Nephron (organoid): ENCODE results near the gene HAT1.

Experiments used
- H3K27ac Mint-ChIP-seq, 3 experiments: 2 replicates each; pipeline ENCODE4 v1.8.0; 2020; ENCODE audit warnings: mixed read lengths in 3 of 3, mild to moderate bottlenecking in 2 of 3, moderate library complexity in 1 of 3
- H3K27me3 Mint-ChIP-seq: 2 replicates; pipeline ENCODE4 v1.8.0; 2021; ENCODE audit warnings: low read depth, mild to moderate bottlenecking, moderate library complexity, mixed read lengths
- H3K36me3 Mint-ChIP-seq: 2 replicates; pipeline ENCODE4 v1.8.0; 2020; ENCODE audit warnings: low read depth, mixed read lengths
- H3K4me1 Mint-ChIP-seq: 2 replicates; pipeline ENCODE4 v1.8.0; 2020; ENCODE audit warnings: mixed read lengths
- H3K4me3 Mint-ChIP-seq, 3 experiments: 2 replicates each; pipeline ENCODE4 v1.8.0; 2020; ENCODE audit warnings: mild to moderate bottlenecking in 3 of 3, mixed read lengths in 3 of 3, moderate library complexity in 2 of 3
- H3K9me3 Mint-ChIP-seq: 2 replicates; pipeline ENCODE4 v1.8.0; 2020; ENCODE audit warnings: mixed read lengths
- TF ChIP-seq, protein P1 (sequence below), 3 experiments: fragments of 200-600 bp; sonication (generic); IDR thresholded peaks; one replicate each; pipeline ENCODE4 v1.5.0; 2021; ENCODE audit warnings: antibody characterized with exemption in 3 of 3; ENCODE audit not compliant: unreplicated experiment in 3 of 3

HAT1 gene

DNA sequence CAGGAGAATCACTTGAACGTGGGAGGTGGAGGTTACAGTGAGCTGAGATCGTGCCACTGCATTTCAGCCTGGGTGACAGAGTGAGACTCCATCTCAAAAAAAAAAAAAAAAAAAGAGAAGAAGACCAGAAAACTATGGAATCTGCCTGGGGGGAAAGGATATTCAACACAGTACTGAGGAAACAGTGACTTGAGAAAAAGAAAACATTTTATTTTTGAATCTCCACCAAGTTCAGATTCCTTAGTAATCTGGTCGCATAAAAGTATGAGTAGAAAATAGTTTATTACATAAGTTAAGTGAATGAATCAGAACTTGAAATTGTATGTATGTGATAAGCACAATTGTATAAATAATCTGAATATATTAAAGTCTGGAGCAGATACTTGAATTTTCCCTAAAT is 13.0 kb upstream of the HAT1 start:
- H3K4me3 Mint-ChIP-seq: no peak overlapping the region
- H3K27ac Mint-ChIP-seq: no peak overlapping the region
- H3K9me3 Mint-ChIP-seq: no peaks in the 10 kb centered on the region
- H3K27me3 Mint-ChIP-seq: no peaks in the 10 kb centered on the region
- H3K36me3 Mint-ChIP-seq: no peaks in the 10 kb centered on the region
- H3K4me1 Mint-ChIP-seq: no peaks in the 10 kb centered on the region
- TF ChIP-seq, protein P1, sequence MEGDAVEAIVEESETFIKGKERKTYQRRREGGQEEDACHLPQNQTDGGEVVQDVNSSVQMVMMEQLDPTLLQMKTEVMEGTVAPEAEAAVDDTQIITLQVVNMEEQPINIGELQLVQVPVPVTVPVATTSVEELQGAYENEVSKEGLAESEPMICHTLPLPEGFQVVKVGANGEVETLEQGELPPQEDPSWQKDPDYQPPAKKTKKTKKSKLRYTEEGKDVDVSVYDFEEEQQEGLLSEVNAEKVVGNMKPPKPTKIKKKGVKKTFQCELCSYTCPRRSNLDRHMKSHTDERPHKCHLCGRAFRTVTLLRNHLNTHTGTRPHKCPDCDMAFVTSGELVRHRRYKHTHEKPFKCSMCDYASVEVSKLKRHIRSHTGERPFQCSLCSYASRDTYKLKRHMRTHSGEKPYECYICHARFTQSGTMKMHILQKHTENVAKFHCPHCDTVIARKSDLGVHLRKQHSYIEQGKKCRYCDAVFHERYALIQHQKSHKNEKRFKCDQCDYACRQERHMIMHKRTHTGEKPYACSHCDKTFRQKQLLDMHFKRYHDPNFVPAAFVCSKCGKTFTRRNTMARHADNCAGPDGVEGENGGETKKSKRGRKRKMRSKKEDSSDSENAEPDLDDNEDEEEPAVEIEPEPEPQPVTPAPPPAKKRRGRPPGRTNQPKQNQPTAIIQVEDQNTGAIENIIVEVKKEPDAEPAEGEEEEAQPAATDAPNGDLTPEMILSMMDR (IDR thresholded peaks at IDR 0.05; ENCODE audit: unreplicated experiment in 3 of 3): no peak

DNA sequence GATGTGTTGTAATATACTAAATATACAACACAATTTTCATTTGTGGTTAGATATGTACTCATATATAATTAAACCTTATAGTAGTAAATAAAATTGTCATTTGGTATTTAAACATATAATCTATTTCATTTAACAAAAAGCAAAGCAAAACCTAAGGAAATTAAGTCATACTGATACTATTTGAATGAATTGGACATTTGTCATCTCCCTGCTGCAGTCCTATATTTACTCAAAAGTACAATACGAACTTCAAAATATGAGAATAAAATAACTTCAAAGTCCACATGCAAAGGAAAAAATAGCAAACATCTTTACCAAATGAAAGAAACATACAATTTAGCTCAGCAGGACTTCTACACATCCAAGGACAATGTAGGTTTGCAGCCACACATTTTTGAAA is 11.8 kb upstream of the HAT1 start:
- no peaks in the 10 kb centered on the region for H3K27me3 Mint-ChIP-seq
- no peak overlapping the region for H3K4me3 Mint-ChIP-seq
- TF ChIP-seq, protein P1 (IDR thresholded peaks at IDR 0.05; ENCODE audit: unreplicated experiment in 3 of 3): no peak
- H3K27ac Mint-ChIP-seq: no peak overlapping the region
- H3K36me3 Mint-ChIP-seq: no peaks in the 10 kb centered on the region
- no peaks in the 10 kb centered on the region for H3K9me3 Mint-ChIP-seq
- H3K4me1 Mint-ChIP-seq: no peaks in the 10 kb centered on the region

DNA sequence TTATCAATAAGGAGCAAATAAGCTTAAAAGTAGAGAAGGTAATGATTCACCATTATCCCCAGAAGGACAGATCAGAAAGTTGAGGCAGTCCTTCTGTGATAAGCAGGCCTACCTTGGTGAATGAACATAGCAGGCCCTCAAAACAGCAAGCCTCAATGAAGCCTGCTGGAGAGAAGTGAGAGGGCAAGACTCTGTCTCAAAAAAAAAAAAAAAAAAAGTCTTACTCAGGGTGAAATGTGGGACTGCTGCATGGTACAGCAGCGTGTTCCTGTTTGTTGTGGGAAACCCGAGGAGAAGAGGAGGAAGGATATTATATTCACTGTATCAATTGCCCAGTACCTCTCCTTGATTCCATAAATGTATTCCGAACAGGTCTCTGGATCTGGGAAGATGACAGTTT is 8.7 kb upstream of the HAT1 start:
- H3K4me3 Mint-ChIP-seq: no peak overlapping the region
- H3K9me3 Mint-ChIP-seq: no peaks in the 10 kb centered on the region
- H3K27ac Mint-ChIP-seq: no peak overlapping the region
- H3K4me1 Mint-ChIP-seq: no peaks in the 10 kb centered on the region
- no peaks in the 10 kb centered on the region for H3K36me3 Mint-ChIP-seq
- H3K27me3 Mint-ChIP-seq: no peaks in the 10 kb centered on the region
- TF ChIP-seq, protein P1 (IDR thresholded peaks at IDR 0.05; ENCODE audit: unreplicated experiment in 3 of 3): no peak

DNA sequence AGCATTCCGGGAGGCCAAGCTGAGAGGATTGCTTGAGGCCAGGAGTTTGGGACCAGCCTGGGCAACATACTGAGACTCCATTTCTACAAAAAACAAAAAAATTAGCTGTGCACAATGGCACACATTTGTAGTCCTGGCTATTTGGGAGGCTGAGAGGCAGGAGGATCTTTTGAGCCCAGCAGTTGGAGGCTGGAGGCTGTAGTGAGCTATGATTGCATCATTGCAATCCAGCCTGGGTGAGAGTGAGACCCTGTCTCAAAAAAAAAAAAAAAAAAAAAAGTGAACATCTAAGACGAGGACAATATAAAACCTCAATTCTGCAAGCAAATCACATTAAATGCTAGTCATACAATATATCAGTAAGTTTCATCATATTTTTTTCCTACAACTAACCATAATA is 2.8 kb upstream of the HAT1 start:
- peaks cover 13% of the 10 kb centered on the region for H3K4me1 Mint-ChIP-seq
- H3K27me3 Mint-ChIP-seq: no peaks in the 10 kb centered on the region
- TF ChIP-seq, protein P1 (IDR thresholded peaks at IDR 0.05; ENCODE audit: unreplicated experiment in 3 of 3): no peak
- no peaks in the 10 kb centered on the region for H3K36me3 Mint-ChIP-seq
- H3K9me3 Mint-ChIP-seq: no peaks in the 10 kb centered on the region
- H3K27ac Mint-ChIP-seq: no peak overlapping the region
- H3K4me3 Mint-ChIP-seq: no peak overlapping the region

DNA sequence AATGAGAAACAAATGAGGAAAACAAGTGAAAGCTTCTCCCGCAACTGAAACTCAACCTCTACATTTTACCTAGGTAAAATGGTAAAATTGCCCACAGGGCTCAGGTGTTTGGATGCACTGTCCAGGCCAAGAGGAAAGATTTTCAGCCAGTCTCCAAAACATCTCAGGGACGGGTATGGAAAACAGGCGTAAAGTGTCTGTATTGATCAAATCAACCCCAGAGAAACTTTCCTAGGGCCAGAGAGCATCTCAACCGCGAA is 361 bp upstream of the HAT1 start:
- Mint-ChIP-seq H3K27ac (peak overlapping the region; percentile 84 to 98 (median 96)), H3K36me3 (peaks cover 13% of the 10 kb centered on the region), H3K9me3 (no peaks in the 10 kb centered on the region), H3K27me3 (no peaks in the 10 kb centered on the region), H3K4me3 (peak overlapping the region; percentile 95 to 97 (median 97)), H3K4me1 (peaks cover 17% of the 10 kb centered on the region)
- TF ChIP-seq, protein P1 (IDR thresholded peaks at IDR 0.05; ENCODE audit: unreplicated experiment in 3 of 3): no peak

DNA sequence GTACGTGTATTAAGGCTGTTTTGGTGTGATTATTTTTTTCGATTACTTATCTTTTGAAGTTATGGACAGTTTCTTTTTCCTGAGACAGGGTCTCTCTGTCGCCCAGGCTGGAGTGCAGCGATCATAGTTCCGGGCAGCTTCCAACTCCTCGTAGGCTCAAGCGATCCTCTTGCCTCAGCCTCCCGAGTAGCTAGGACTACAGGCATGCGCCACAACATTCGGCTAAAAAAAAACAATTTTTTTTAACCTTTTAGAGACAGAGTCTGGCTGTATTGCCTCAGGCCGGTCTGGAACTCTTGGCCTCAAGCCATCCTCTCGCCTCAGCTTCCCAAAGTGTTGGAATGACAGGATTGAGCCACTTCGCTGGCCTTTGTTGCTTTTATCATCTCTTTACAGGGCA is 945 bp downstream of the HAT1 start:
- Mint-ChIP-seq H3K27ac (peak overlapping the region; percentile 84 to 98 (median 96)), H3K27me3 (no peaks in the 10 kb centered on the region), H3K4me1 (peaks cover 17% of the 10 kb centered on the region), H3K4me3 (peak overlapping the region; percentile 95 to 97 (median 97)), H3K36me3 (peaks cover 17% of the 10 kb centered on the region), H3K9me3 (no peaks in the 10 kb centered on the region)
- TF ChIP-seq, protein P1 (IDR thresholded peaks at IDR 0.05; ENCODE audit: unreplicated experiment in 3 of 3): no peak
